Left colon (tissue), 2 donors: ENCODE results near the gene OR2K2. TPM values are rescaled to one million over a fixed set of nuclear protein-coding genes. Genes with fewer than 3 reads are reported as not detected.
"Not testable (repeated sequence)": the region's sequence is repeated elsewhere in the genome, so short reads cannot be mapped to it uniquely, and the experiment has no call there.

Experiments
- ATAC-seq: fragments of 200-7000 bp; cut with Tn5 transposase; one replicate; pipeline ENCODE4 v1.9.1; 2020; ENCODE audit warnings: mild to moderate bottlenecking, moderate library complexity
- DNase-seq, 2 donors: peaks; one replicate each; pipeline ENCODE4 v3.0.0-alpha.2; 2020
- intact Hi-C, 2 donors: fragments of 100-400 bp; cut with DNase I in 1 of 2; cut with micrococcal nuclease in 1 of 2; formaldehyde crosslinking; loops; one replicate each; pipeline versions ENCODE4 v1.11.2 to v1.14.0; 2022; cut with DNase I, micrococcal nuclease
- long read RNA-seq: library from polyadenylated mRNA; unstranded; transcript quantifications from one replicate; pipeline ENCODE4 v2.0.0, GENCODE V29; 2021
- total RNA-seq, 2 donors: library from RNA; stranded (reverse); fragmentation: NEBNext Ultra II Directional; extraction: Animal tissue kit (Norgen Biotek cat#: 25700); gene quantifications; one replicate each; pipeline ENCODE4 v1.2.1, GENCODE V29; 2021
- donor health status: DM: no; HTN: no; CAD: no.
- donor health status: DM: yes; HTN: yes; CAD: no.

Gene OR2K2
- total RNA-seq, result not detected
- long read RNA-seq, result 0 reads

- intact Hi-C loops, result no loop called here
- ATAC-seq, result no peak
These were observed at the start of gene OR2K2 for GRCh38 chr9:111330124-111330523. OR2K2 (minus strand) TSS chr9:111330224; CDS start chr9:111328433, 1,791 bp downstream.

GRCh38 chr9:111375817-111376564 lies 46.0 kb upstream of the OR2K2 start:
- intact Hi-C loops, result no loop called here
- ATAC-seq (no peak), DNase-seq (no peak)

More at GRCh38 chr9:111330124-111330523, at the start of gene OR2K2:
- no peak for DNase-seq

GRCh38 chr9:111375062-111375461 lies 45.0 kb upstream of the OR2K2 start:
- ATAC-seq, result no peak
- intact Hi-C loops, result no loop called here
- no peak for DNase-seq

GRCh38 chr9:111372297-111372696 lies 42.3 kb upstream of the OR2K2 start:
- DNase-seq, result no peak
- intact Hi-C loops, result no loop called here

GRCh38 chr9:111366978-111367377 lies 37.0 kb upstream of the OR2K2 start:
- intact Hi-C loops, result no loop called here
- ATAC-seq, result no peak
- DNase-seq, result no peak

More at GRCh38 chr9:111372297-111372696, 42.3 kb upstream of the OR2K2 start:
- ATAC-seq, result no peak

GRCh38 chr9:111362526-111362925 lies 32.5 kb upstream of the OR2K2 start:
- no peak for DNase-seq
- no peak for ATAC-seq
- intact Hi-C loops, result no loop called here

GRCh38 chr9:111360881-111361280 lies 30.9 kb upstream of the OR2K2 start:
- no peak for ATAC-seq
- no peak for DNase-seq
- intact Hi-C loops, result no loop called here

- intact Hi-C loops, result no loop called here
- DNase-seq (no peak), ATAC-seq (peak; percentile 21)
These were observed 26.6 kb upstream of the OR2K2 start for GRCh38 chr9:111356481-111357244.

- intact Hi-C loops, result no loop called here
- DNase-seq (no peak), ATAC-seq (no peak)
These were observed 22.5 kb upstream of the OR2K2 start for GRCh38 chr9:111352545-111352944.

- intact Hi-C loops, result no loop called here
- no peak for DNase-seq
These were observed 20.5 kb upstream of the OR2K2 start for GRCh38 chr9:111350556-111350955.

GRCh38 chr9:111349766-111350165 lies 19.7 kb upstream of the OR2K2 start:
- ATAC-seq, result peak; percentile 71
- intact Hi-C loops, result no loop called here
- DNase-seq, result no peak

More at GRCh38 chr9:111350556-111350955, 20.5 kb upstream of the OR2K2 start:
- no peak for ATAC-seq

GRCh38 chr9:111348821-111349271 lies 18.8 kb upstream of the OR2K2 start:
- ATAC-seq, result peak; percentile 88
- intact Hi-C loops, result no loop called here
- peak; percentile 51 to 61 for DNase-seq

GRCh38 chr9:111334318-111334863 lies 4.4 kb upstream of the OR2K2 start:
- intact Hi-C loops, ATAC-seq, DNase-seq: not testable (repeated sequence)

GRCh38 chr9:111320631-111321030 lies 9.4 kb downstream of the OR2K2 start:
- intact Hi-C loops, result no loop called here
- DNase-seq, result no peak
- ATAC-seq, result no peak

- ATAC-seq (no peak), DNase-seq (no peak)
- intact Hi-C loops, result no loop called here
These were observed 13.2 kb downstream of the OR2K2 start for GRCh38 chr9:111316796-111317195.

GRCh38 chr9:111305914-111306313 lies 24.1 kb downstream of the OR2K2 start:
- ATAC-seq, result no peak
- intact Hi-C loops, result no loop called here
- DNase-seq, result no peak

GRCh38 chr9:111304000-111304399 lies 26.0 kb downstream of the OR2K2 start:
- ATAC-seq, DNase-seq, intact Hi-C loops: not testable (repeated sequence)

- intact Hi-C loops, result no loop called here
- DNase-seq, result no peak
- ATAC-seq, result no peak
These were observed 28.8 kb downstream of the OR2K2 start for GRCh38 chr9:111301195-111301594.

GRCh38 chr9:111300140-111300735 lies 29.8 kb downstream of the OR2K2 start:
- DNase-seq (no peak), ATAC-seq (no peak)
- intact Hi-C loops, result no loop called here
